IMR-90 (cell line): ENCODE results near the gene ZKSCAN1. TPM values are rescaled to one million over a fixed set of nuclear protein-coding genes. Genes with fewer than 3 reads are reported as not detected.

Source experiments
- ATAC-seq: fragments of 200-7000 bp; cut with Tn5 transposase; 2 replicates; pipeline ENCODE4 v1.9.1; 2020; ENCODE audit warnings: low read depth, mild to moderate bottlenecking, moderate library complexity
- BruUV-seq: library from RNA; stranded (reverse); fragments of 400-500 nt; replicated peaks from 2 replicates; lab custom pipeline; 2021; lab: Mats Ljungman, UMichigan
- CTCF ChIA-PET: fragments of 300-600 bp; formaldehyde crosslinking; extraction: SDS; loops from one replicate; lab custom pipeline; 2021; ENCODE audit warnings: antibody characterized with exemption; lab: Yijun Ruan, JAX
- POLR2A ChIA-PET: fragments of 300-600 bp; sonication (Branson Sonifier 250); formaldehyde crosslinking; loops from one replicate; lab custom pipeline; 2022; ENCODE audit warnings: antibody characterized with exemption; ENCODE audit not compliant: unreplicated experiment; lab: Charles Lee
- DNase-seq: peaks from one replicate; pipeline ENCODE4 v3.0.0; 2013
- H2AFZ ChIP-seq: replicated peaks from 2 replicates; pipeline ENCODE3; 2013; ENCODE audit warnings: low read length, mild to moderate bottlenecking; ENCODE audit not compliant: poor library complexity
- H2AK5ac ChIP-seq: 2 replicates; pipeline ENCODE4 v1.6.1; 2013; ENCODE audit warnings: low read depth, low read length, inconsistent platforms
- H2AK9ac ChIP-seq: replicated peaks from 2 replicates; pipeline ENCODE3; 2013; ENCODE audit warnings: mild to moderate bottlenecking, low read depth, low read length, moderate library complexity; ENCODE audit not compliant: poor library complexity
- H2BK120ac ChIP-seq: 2 replicates; pipeline ENCODE4 v1.6.1; 2013; ENCODE audit warnings: low read depth, low read length, inconsistent platforms
- H2BK15ac ChIP-seq: 3 replicates; pipeline ENCODE4 v1.6.1; 2013; ENCODE audit warnings: low read depth, low read length, inconsistent platforms
- H2BK20ac ChIP-seq: 2 replicates; pipeline ENCODE4 v1.6.1; 2013; ENCODE audit warnings: low read depth, mild to moderate bottlenecking, inconsistent platforms, low read length, moderate library complexity
- H2BK5ac ChIP-seq: 2 replicates; pipeline ENCODE4 v1.6.1; 2013; ENCODE audit warnings: mild to moderate bottlenecking, low read depth, low read length, inconsistent platforms; ENCODE audit not compliant: poor library complexity, severe bottlenecking
- H3K14ac ChIP-seq: replicated peaks from 2 replicates; pipeline ENCODE4 v1.6.1; 2013; ENCODE audit warnings: low read depth, low read length, inconsistent platforms
- H3K18ac ChIP-seq: 2 replicates; pipeline ENCODE4 v1.6.1; 2013; ENCODE audit warnings: low read depth, low read length, control low read depth
- H3K23ac ChIP-seq: 2 replicates; pipeline ENCODE4 v1.6.1; 2013; ENCODE audit warnings: low read depth, low read length, inconsistent platforms
- H3K27ac ChIP-seq: 2 replicates; pipeline ENCODE4 v1.5.1; 2013; ENCODE audit warnings: mild to moderate bottlenecking, control low read depth, low read length; ENCODE audit not compliant: insufficient read depth
- H3K27me3 ChIP-seq: 2 replicates; pipeline ENCODE4 v1.6.1; 2013; ENCODE audit warnings: low read length; ENCODE audit not compliant: control insufficient read depth, insufficient read depth
- H3K36me3 ChIP-seq: 2 replicates; pipeline ENCODE4 v1.6.1; 2013; ENCODE audit warnings: low read length, mixed read lengths; ENCODE audit not compliant: control insufficient read depth, insufficient read depth
- H3K4ac ChIP-seq: 2 replicates; pipeline ENCODE4 v1.6.1; 2013; ENCODE audit warnings: low read depth, low read length, inconsistent platforms
- H3K4me1 ChIP-seq: 2 replicates; pipeline ENCODE4 v1.6.1; 2013; ENCODE audit warnings: low read length, mixed read lengths; ENCODE audit not compliant: control insufficient read depth, insufficient read depth
- H3K4me2 ChIP-seq: 2 replicates; pipeline ENCODE4 v1.6.1; 2013; ENCODE audit warnings: low read depth, mild to moderate bottlenecking, control low read depth, low read length, moderate library complexity
- H3K4me3 ChIP-seq: 2 replicates; pipeline ENCODE4 v1.5.1; 2013; ENCODE audit warnings: low read depth, mild to moderate bottlenecking, control low read depth, low read length, moderate library complexity; ENCODE audit not compliant: insufficient read depth
- H3K56ac ChIP-seq: 2 replicates; pipeline ENCODE4 v1.6.1; 2013; ENCODE audit warnings: low read length, inconsistent platforms; ENCODE audit not compliant: insufficient read depth; ENCODE audit errors: extremely low read depth
- H3K79me1 ChIP-seq, 2 experiments: 2 replicates each; pipeline ENCODE4 v1.6.1; 2013; ENCODE audit warnings: low read length in 2 of 2, inconsistent platforms in 1 of 2, low read depth in 1 of 2
- H3K9ac ChIP-seq: 2 replicates; pipeline ENCODE4 v1.6.1; 2013; ENCODE audit warnings: low read depth, low read length, control low read depth
- H3K9me1 ChIP-seq: 2 replicates; pipeline ENCODE4 v1.6.1; 2013; ENCODE audit warnings: low read length, inconsistent platforms; ENCODE audit not compliant: insufficient read depth
- H3K9me3 ChIP-seq: 2 replicates; pipeline ENCODE4 v1.6.1; 2013; ENCODE audit warnings: low read length; ENCODE audit not compliant: control insufficient read depth, insufficient read depth
- H4K20me1 ChIP-seq: 2 replicates; pipeline ENCODE4 v1.6.1; 2013; ENCODE audit warnings: low read length, inconsistent platforms; ENCODE audit not compliant: insufficient read depth
- H4K5ac ChIP-seq: 2 replicates; pipeline ENCODE4 v1.6.1; 2013; ENCODE audit warnings: mild to moderate bottlenecking, low read depth, low read length, control low read depth
- H4K8ac ChIP-seq, 2 experiments: 2 replicates each; pipeline ENCODE4 v1.6.1; 2013; ENCODE audit warnings: low read depth in 2 of 2, low read length in 2 of 2, control low read depth in 1 of 2, inconsistent platforms in 1 of 2
- H4K91ac ChIP-seq: 2 replicates; pipeline ENCODE4 v1.6.1; 2013; ENCODE audit warnings: low read depth, low read length, inconsistent platforms; ENCODE audit not compliant: insufficient read depth
- FOS ChIP-seq: fragments of 150-350 bp; IDR thresholded peaks from 2 replicates; pipeline ENCODE4 v1.6.1; 2016; ENCODE audit warnings: low read depth, low read length
- MAFK ChIP-seq: IDR thresholded peaks from 2 replicates; pipeline ENCODE4 v1.6.1; 2012; ENCODE audit warnings: low read depth, low read length, improper control_type of control experiment
- WGBS, 2 experiments: methylation state at CpG; one replicate each; pipeline versions ENCODE4 v1.1.5 to v1.1.7; 2013; ENCODE audit warnings: missing lambda C conversion rate in 2 of 2; ENCODE audit not compliant: insufficient read length in 1 of 2; ENCODE audit errors: extremely low coverage in 2 of 2; 5-methylcytosine and 5-hydroxymethylcytosine counted together
- dilution Hi-C: fragments of 300-500 bp; cut with HindIII; formaldehyde crosslinking; loops from one replicate; pipeline ENCODE4 v1.14.3; 2018; ENCODE audit warnings: low sequenced_read_pairs; ENCODE audit not compliant: unreplicated experiment
- in situ Hi-C: fragments of 300-500 bp; cut with MboI; formaldehyde crosslinking; loops from 3 replicates; pipeline ENCODE4 v1.14.3; 2019; ENCODE audit warnings: low sequenced_read_pairs, inconsistent platforms, mixed read lengths
- intact Hi-C: fragments of 100-400 bp; cut with micrococcal nuclease; formaldehyde crosslinking; loops from 2 replicates; pipeline ENCODE4 v1.10.0; 2022
- polyA plus RNA-seq, 3 experiments: library from polyadenylated mRNA; depleted of rRNA; stranded (reverse); fragments of >200 nt; gene quantifications; 2 replicates each; pipeline ENCODE4 v1.2.3, GENCODE V29; 2012; ENCODE audit warnings: low replicate concordance in 1 of 3
- total RNA-seq: library from RNA; depleted of rRNA; stranded (reverse); fragments of >200 nt; gene quantifications from 2 replicates; pipeline ENCODE4 v1.2.3, GENCODE V29; 2012

Gene ZKSCAN1
- total and polyA plus RNA-seq, 2 of the 4 experiments (the other 2 are of a cell fraction): 13.7 to 40.7 TPM

- Histone ChIP-seq H3K23ac (no peak overlapping the region), H3K9me1 (0 out of 2 replicates have a peak, but pooled peaks cover under 1% of the 10 kb centered on the region), H3K4me1 (no peaks in the 10 kb centered on the region; the same call in 1 of the 2 replicates), H3K27me3 (no peaks in the 10 kb centered on the region), H3K36me3 (peaks cover 87% of the 10 kb centered on the region), H3K79me1 (peaks cover 31 to 60% of the 10 kb centered on the region in 2 experiments), H2AK5ac (no peak overlapping the region), H4K20me1 (peaks cover 14% of the 10 kb centered on the region), H2BK15ac (no peak overlapping the region), H3K4me2 (no peak overlapping the region), H4K5ac (no peak overlapping the region), H3K27ac (no peak overlapping the region), H2AFZ (no peak overlapping the region), H3K18ac (no peak overlapping the region), H4K91ac (no peak overlapping the region), H3K14ac (no peak overlapping the region), H2BK20ac (no peak overlapping the region), H2BK120ac (no peak overlapping the region), H3K56ac (no peak overlapping the region), H4K8ac (no peak overlapping the region), H2BK5ac (no peak overlapping the region), H3K4ac (no peak overlapping the region), H3K9me3 (peaks cover 62% of the 10 kb centered on the region), H3K9ac (no peak overlapping the region), H2AK9ac (no peak overlapping the region), H3K4me3 (no peak overlapping the region)
- dilution Hi-C loops: no loop called here
- TF ChIP-seq MAFK (peak; percentile 72), FOS (no peak)
- WGBS, 2 experiments: no CpG with 5 or more reads among the region's 7 CpGs
- ChIA-PET POLR2A (no interaction called here), CTCF (no interaction called here)
- intact Hi-C loops: no loop called here
- BruUV-seq: no TSS peak
- in situ Hi-C loops: no loop called here
- DNase-seq: no peak
- no peak for ATAC-seq
Observed at GRCh38 chr7:100074841-100075240, 59.4 kb downstream of the ZKSCAN1 start.
